ENCODE results near the gene MOB1B. TPM values are rescaled to one million over a fixed set of nuclear protein-coding genes. Genes with fewer than 3 reads are reported as not detected.

The MOB1B gene
- total and polyA plus RNA-seq, 10 of the 15 experiments (the other 5 are each of a cell fraction or from before 2014, with no cell fraction given) = 1.9 to 11.4 (median 6.1) TPM

DNA sequence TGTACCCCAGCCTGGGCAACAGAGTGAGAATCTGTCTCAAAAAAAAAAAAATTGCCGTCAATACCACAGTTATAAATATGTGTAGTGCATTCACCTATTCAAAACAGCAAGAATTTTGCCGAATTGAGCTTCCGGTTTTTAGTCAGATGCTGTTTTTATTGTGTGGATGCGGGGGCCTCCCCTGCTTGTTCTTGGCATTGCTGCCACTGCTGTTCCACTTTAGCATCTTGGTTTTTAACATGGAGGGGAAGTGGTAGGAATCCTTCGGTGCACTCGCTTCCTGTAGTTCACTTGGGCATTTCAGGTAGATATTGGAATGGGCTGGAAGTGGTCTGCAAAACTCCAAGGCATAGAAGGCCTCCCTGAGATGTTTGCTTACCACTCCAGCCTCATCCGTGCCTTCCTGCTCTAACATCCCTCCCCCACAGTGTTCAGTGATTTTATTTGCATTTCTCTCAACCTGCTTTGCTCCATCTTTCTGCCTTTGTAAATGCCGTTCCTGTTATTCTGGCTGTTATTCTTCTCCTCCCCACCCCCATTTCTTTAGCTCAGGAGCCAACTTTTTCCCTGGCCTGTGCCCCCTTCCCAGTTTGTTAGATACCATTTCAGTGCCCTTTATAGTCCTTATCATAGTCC lies 25.5 kb downstream of the MOB1B start:
- no peak for FAIRE-seq
- TF ChIP-seq RCOR1 (conservative IDR thresholded peaks at IDR 0.05; ENCODE audit: low read depth, low read length) (no peak), MEF2B (IDR thresholded peaks at IDR 0.05; ENCODE audit: partially characterized antibody, poor library complexity, severe bottlenecking) (peak; percentile 9), ETV6 (conservative IDR thresholded peaks at IDR 0.05 in 1 of 2, IDR thresholded peaks at IDR 0.05 in 1 of 2; ENCODE audit: borderline replicate concordance in 1 of 2, low read depth in 1 of 2) (peak in 1 of 2 experiments; percentile 69; a peak in 2 of 4 replicates), DPF2 (IDR thresholded peaks at IDR 0.05) (peak; percentile 29; the same call in 1 of the 2 replicates), IKZF2 (IDR thresholded peaks at IDR 0.05) (peak; percentile 41 to 68; a peak in 2 of 4 replicates), NFXL1 (IDR thresholded peaks at IDR 0.05; ENCODE audit: borderline replicate concordance) (no peak), SPI1 (IDR thresholded peaks at IDR 0.05; ENCODE audit: borderline replicate concordance, insufficient read depth, low read depth, low read length) (peak; percentile 62; the same call in 1 of the 2 replicates), HCFC1 (IDR thresholded peaks at IDR 0.05; ENCODE audit: low read length) (no peak), RAD21 (IDR thresholded peaks at IDR 0.05; ENCODE audit: insufficient read depth, low read depth, low read length) (peak; percentile 36; the same call in 1 of the 2 replicates), EZH2 (IDR thresholded peaks at IDR 0.05; ENCODE audit: borderline replicate concordance, control insufficient read depth, low read depth, low read length) (no peak), YY1 (IDR thresholded peaks at IDR 0.05; ENCODE audit: low read depth, low read length) (0 out of 2 replicates have a peak, but pooled peaks have one; percentile 35), MEF2A (IDR thresholded peaks at IDR 0.05; ENCODE audit: insufficient read depth, low read depth, low read length) (0 out of 2 replicates have a peak, but pooled peaks have one; percentile 16), NFIC (IDR thresholded peaks at IDR 0.05; ENCODE audit: low read depth, low read length) (no peak), NR2C2 (IDR thresholded peaks at IDR 0.05; ENCODE audit: borderline replicate concordance, control insufficient read depth, insufficient read length, low read depth) (no peak), POU2F2 (IDR thresholded peaks at IDR 0.05; ENCODE audit: borderline replicate concordance, low read depth, low read length) (peak; percentile 57; the same call in 1 of the 3 replicates), TCF12 (IDR thresholded peaks at IDR 0.05; ENCODE audit: low read depth, low read length) (no peak)
- TF ChIP-seq, protein P1, sequence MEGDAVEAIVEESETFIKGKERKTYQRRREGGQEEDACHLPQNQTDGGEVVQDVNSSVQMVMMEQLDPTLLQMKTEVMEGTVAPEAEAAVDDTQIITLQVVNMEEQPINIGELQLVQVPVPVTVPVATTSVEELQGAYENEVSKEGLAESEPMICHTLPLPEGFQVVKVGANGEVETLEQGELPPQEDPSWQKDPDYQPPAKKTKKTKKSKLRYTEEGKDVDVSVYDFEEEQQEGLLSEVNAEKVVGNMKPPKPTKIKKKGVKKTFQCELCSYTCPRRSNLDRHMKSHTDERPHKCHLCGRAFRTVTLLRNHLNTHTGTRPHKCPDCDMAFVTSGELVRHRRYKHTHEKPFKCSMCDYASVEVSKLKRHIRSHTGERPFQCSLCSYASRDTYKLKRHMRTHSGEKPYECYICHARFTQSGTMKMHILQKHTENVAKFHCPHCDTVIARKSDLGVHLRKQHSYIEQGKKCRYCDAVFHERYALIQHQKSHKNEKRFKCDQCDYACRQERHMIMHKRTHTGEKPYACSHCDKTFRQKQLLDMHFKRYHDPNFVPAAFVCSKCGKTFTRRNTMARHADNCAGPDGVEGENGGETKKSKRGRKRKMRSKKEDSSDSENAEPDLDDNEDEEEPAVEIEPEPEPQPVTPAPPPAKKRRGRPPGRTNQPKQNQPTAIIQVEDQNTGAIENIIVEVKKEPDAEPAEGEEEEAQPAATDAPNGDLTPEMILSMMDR (IDR thresholded peaks at IDR 0.05 in 2 of 3, conservative IDR thresholded peaks at IDR 0.05 in 1 of 3; ENCODE audit: control insufficient read depth in 2 of 3, extremely low read depth in 1 of 3, insufficient read depth in 1 of 3, low read depth in 3 of 3, low read length in 3 of 3) = peak in 2 of 3 experiments; percentile 14 to 35; a peak in 3 of 6 replicates
- TF ChIP-seq, protein P2, sequence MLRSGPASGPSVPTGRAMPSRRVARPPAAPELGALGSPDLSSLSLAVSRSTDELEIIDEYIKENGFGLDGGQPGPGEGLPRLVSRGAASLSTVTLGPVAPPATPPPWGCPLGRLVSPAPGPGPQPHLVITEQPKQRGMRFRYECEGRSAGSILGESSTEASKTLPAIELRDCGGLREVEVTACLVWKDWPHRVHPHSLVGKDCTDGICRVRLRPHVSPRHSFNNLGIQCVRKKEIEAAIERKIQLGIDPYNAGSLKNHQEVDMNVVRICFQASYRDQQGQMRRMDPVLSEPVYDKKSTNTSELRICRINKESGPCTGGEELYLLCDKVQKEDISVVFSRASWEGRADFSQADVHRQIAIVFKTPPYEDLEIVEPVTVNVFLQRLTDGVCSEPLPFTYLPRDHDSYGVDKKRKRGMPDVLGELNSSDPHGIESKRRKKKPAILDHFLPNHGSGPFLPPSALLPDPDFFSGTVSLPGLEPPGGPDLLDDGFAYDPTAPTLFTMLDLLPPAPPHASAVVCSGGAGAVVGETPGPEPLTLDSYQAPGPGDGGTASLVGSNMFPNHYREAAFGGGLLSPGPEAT (IDR thresholded peaks at IDR 0.05; ENCODE audit: low read depth) = peak; percentile 25; the same call in 1 of the 2 replicates

More for the DNA sequence above, 25.5 kb downstream of the MOB1B start:
- POLR2A ChIA-PET = interaction anchor here (0.6 to 1.7 kb wide), 3 partner anchors 12 to 283 kb away, joined by 3 to 6 read pairs (median 4); no protein-coding TSS in a partner anchor
- H2AFZ ChIP-seq (ENCODE audit: control insufficient read depth, low read depth, low read length) = peak overlapping the region; percentile 53
- peaks cover 6% of the 10 kb centered on the region for H3K79me2 ChIP-seq (ENCODE audit: control insufficient read depth, insufficient read depth, low read length)
- no peaks in the 10 kb centered on the region for H3K27me3 ChIP-seq (replicated peaks in 1 of 2; ENCODE audit: control insufficient read depth in 2 of 2, insufficient read depth in 2 of 2, low read length in 1 of 2)
- RAD21 ChIA-PET (ENCODE audit: unreplicated experiment) = interaction anchor here (1.0 to 1.7 kb wide), 6 partner anchors 16 to 224 kb away, joined by 3 to 5 read pairs (median 3); no protein-coding TSS in a partner anchor
- intact Hi-C loops (cut with micrococcal nuclease; ENCODE audit: unreplicated experiment) (loop anchor here (5.0 to 10.0 kb wide), 3 partner anchors 80 to 193 kb away; partner anchors contain the start of gene GRSF1), in situ Hi-C loops (cut with MboI) (no loop called here)
- ATAC-seq = peak; percentile 56
- peak overlapping the region; percentile 43; the same call in 1 of the 2 replicates for H3K4me3 ChIP-seq
- WGBS (ENCODE audit: insufficient coverage, insufficient replicate concordance, low lambda C conversion rate, missing lambda C conversion rate) = 11% methylated on average over 8 of the region's 8 CpGs
- H3K36me3 ChIP-seq (ENCODE audit: control insufficient read depth in 2 of 2, insufficient read depth in 2 of 2, low read length in 1 of 2) = no peaks in the 10 kb centered on the region
- DNase-seq (ENCODE audit: low read depth, low spot score) = no peak
- CTCF ChIA-PET = interaction anchor here (0.6 to 1.6 kb wide), 12 partner anchors 12 to 326 kb away, joined by 3 to 5 read pairs (median 3); no protein-coding TSS in a partner anchor
- no peaks in the 10 kb centered on the region for H4K20me1 ChIP-seq (ENCODE audit: control insufficient read depth, insufficient read depth)
- peaks cover 36% of the 10 kb centered on the region for H3K4me1 ChIP-seq (ENCODE audit: control insufficient read depth, insufficient read depth, low read length)
- H3K27ac ChIP-seq (ENCODE audit: control insufficient read depth, insufficient read depth) = peak overlapping the region; percentile 54
- no TSS peak for BruUV-seq (replicated peaks)
- peak overlapping the region; percentile 38 for H3K9ac ChIP-seq (ENCODE audit: control insufficient read depth, insufficient read depth, low read length)
- peak overlapping the region; percentile 98 for H3K4me2 ChIP-seq (ENCODE audit: control insufficient read depth, insufficient read depth)
- SMC1A ChIA-PET (ENCODE audit: uncharacterized antibody, unreplicated experiment) = interaction anchor here (0.6 to 1.4 kb wide), 8 partner anchors 10 to 273 kb away, joined by 3 to 9 read pairs (median 3); no protein-coding TSS in a partner anchor
- H3K9me3 ChIP-seq (replicated peaks; ENCODE audit: control insufficient read depth, insufficient read depth, low read length) = no peaks in the 10 kb centered on the region
